Right kidney (tissue), 1 donor: ENCODE results near the gene CTNND2.

Experiments used
- DNase-seq: peaks from one replicate; pipeline ENCODE4 v3.0.0-alpha.2; 2016

Gene CTNND2

GRCh38 chr5:11514705-11515432, 389.4 kb downstream of the CTNND2 start:
- no peak for DNase-seq

GRCh38 chr5:11511878-11512277, 392.4 kb downstream of the CTNND2 start:
- no peak for DNase-seq

GRCh38 chr5:11510889-11511288, 393.4 kb downstream of the CTNND2 start:
- DNase-seq: no peak

GRCh38 chr5:11509793-11510192, 394.5 kb downstream of the CTNND2 start:
- no peak for DNase-seq

- no peak for DNase-seq
Observed at GRCh38 chr5:11507156-11507910, 396.9 kb downstream of the CTNND2 start.

GRCh38 chr5:11504886-11505193, 399.4 kb downstream of the CTNND2 start:
- DNase-seq: no peak

GRCh38 chr5:11504065-11504885, 400.0 kb downstream of the CTNND2 start:
- DNase-seq: no peak

- DNase-seq: no peak
Observed at GRCh38 chr5:11502783-11503182, 401.5 kb downstream of the CTNND2 start.

GRCh38 chr5:11497651-11498050, 406.6 kb downstream of the CTNND2 start:
- DNase-seq: no peak

- DNase-seq: no peak
Observed at GRCh38 chr5:11496137-11496719, 408.0 kb downstream of the CTNND2 start.

- no peak for DNase-seq
Observed at GRCh38 chr5:11494340-11494739, 409.9 kb downstream of the CTNND2 start.

GRCh38 chr5:11491404-11492075, 412.7 kb downstream of the CTNND2 start:
- DNase-seq: no peak

GRCh38 chr5:11483630-11484029, 420.6 kb downstream of the CTNND2 start:
- no peak for DNase-seq

- no peak for DNase-seq
Observed at GRCh38 chr5:11482011-11482410, 422.2 kb downstream of the CTNND2 start.

- DNase-seq: no peak
Observed at GRCh38 chr5:11477786-11478185, 426.5 kb downstream of the CTNND2 start.

GRCh38 chr5:11476866-11477265, 427.4 kb downstream of the CTNND2 start:
- DNase-seq: no peak

GRCh38 chr5:11468334-11469039, 435.8 kb downstream of the CTNND2 start:
- DNase-seq: no peak

- DNase-seq: no peak
Observed at GRCh38 chr5:11467588-11467987, 436.7 kb downstream of the CTNND2 start.

- no peak for DNase-seq
Observed at GRCh38 chr5:11459716-11460115, 444.5 kb downstream of the CTNND2 start.

- DNase-seq: no peak
Observed at GRCh38 chr5:11455505-11455904, 448.7 kb downstream of the CTNND2 start.

- no peak for DNase-seq
Observed at GRCh38 chr5:11452852-11453251, 451.4 kb downstream of the CTNND2 start.

GRCh38 chr5:11449966-11450365, 454.3 kb downstream of the CTNND2 start:
- DNase-seq: no peak
